HG02642 (cell line): ENCODE data around the gene ZBTB33.
A peak's percentile ranks its signal among the peaks of the same experiment; 100 is the strongest.

Experiments used
- ATAC-seq: cut with Tn5 transposase; IDR thresholded peaks from one replicate; pipeline ENCODE4 v1.9.1; 2021; ENCODE audit warnings: mild to moderate bottlenecking; ENCODE audit not compliant: unreplicated experiment, poor library complexity

The ZBTB33 gene

GRCh38 chrX:120302434-120302833, 51.8 kb downstream of the ZBTB33 start:
- ATAC-seq, result peak; percentile 96

GRCh38 chrX:120304256-120304655, 53.6 kb downstream of the ZBTB33 start:
- no peak for ATAC-seq

GRCh38 chrX:120305531-120306141, 55.0 kb downstream of the ZBTB33 start:
- ATAC-seq, result no peak

GRCh38 chrX:120306630-120307029, 56.0 kb downstream of the ZBTB33 start:
- no peak for ATAC-seq
